CD4-positive, alpha-beta T cell (primary cell): ENCODE measurements around the gene NCBP2. TPM values are rescaled to one million over a fixed set of nuclear protein-coding genes. Genes with fewer than 3 reads are reported as not detected.

Experiments
- ATAC-seq: fragments of 200-7000 bp; cut with Tn5 transposase; one replicate; pipeline ENCODE4 v1.10.0; 2022; ENCODE audit warnings: mild to moderate bottlenecking; ENCODE audit not compliant: poor library complexity
- CTCF ChIA-PET: fragments of 350-600 bp; sonication (Branson Sonifier 250); formaldehyde crosslinking; loops from one replicate; lab custom pipeline; 2021; ENCODE audit warnings: antibody characterized with exemption, inconsistent platforms; lab: Charles Lee
- POLR2A ChIA-PET: fragments of 350-600 bp; sonication (Branson Sonifier 250); formaldehyde crosslinking; loops from one replicate; lab custom pipeline; 2021; ENCODE audit warnings: antibody characterized with exemption, inconsistent platforms; lab: Charles Lee
- DNase-seq, 14 experiments: peaks; one replicate each; pipeline ENCODE4 v3.0.0-alpha.2; 2013 to 2020; ENCODE audit warnings: mixed read lengths in 2 of 14
- H3K27ac ChIP-seq, 2 donors: one replicate each; pipeline versions ENCODE4 v1.5.1 to v1.7.0; 2013; ENCODE audit warnings: low read length in 2 of 2, low read depth in 1 of 2, mild to moderate bottlenecking in 1 of 2
- H3K27me3 ChIP-seq, 2 experiments: 1 replicate in 1 of 2; 2 replicates in 1 of 2; pipeline versions ENCODE4 v1.6.1 to v1.7.0; 2013; ENCODE audit warnings: low read length in 2 of 2, control low read depth in 1 of 2, mild to moderate bottlenecking in 1 of 2, moderate library complexity in 1 of 2; ENCODE audit not compliant: insufficient read depth in 2 of 2, control insufficient read depth in 1 of 2
- H3K36me3 ChIP-seq: one replicate; pipeline ENCODE4 v1.6.1; 2013; ENCODE audit warnings: low read length, control low read depth; ENCODE audit not compliant: insufficient read depth
- H3K4me1 ChIP-seq: one replicate; pipeline ENCODE4 v1.6.1; 2013; ENCODE audit warnings: low read length, control low read depth; ENCODE audit not compliant: insufficient read depth
- H3K4me3 ChIP-seq: one replicate; pipeline ENCODE4 v1.5.1; 2013; ENCODE audit warnings: mild to moderate bottlenecking, low read length, moderate library complexity
- H3K9me3 ChIP-seq, 2 experiments: 1 replicate in 1 of 2; 2 replicates in 1 of 2; pipeline versions ENCODE4 v1.6.1 to v1.7.0; 2013; ENCODE audit warnings: low read length in 2 of 2, mild to moderate bottlenecking in 2 of 2, control low read depth in 1 of 2, moderate library complexity in 1 of 2; ENCODE audit not compliant: control insufficient read depth in 1 of 2, insufficient read depth in 1 of 2
- H3K27ac Mint-ChIP-seq: one replicate; pipeline ENCODE4 v1.8.0; 2020; ENCODE audit warnings: mixed read lengths
- H3K27me3 Mint-ChIP-seq: one replicate; pipeline ENCODE4 v1.8.0; 2021; ENCODE audit warnings: mixed read lengths
- H3K36me3 Mint-ChIP-seq: one replicate; pipeline ENCODE4 v1.8.0; 2021; ENCODE audit warnings: low read depth, mixed read lengths
- H3K4me1 Mint-ChIP-seq: one replicate; pipeline ENCODE4 v1.8.0; 2021; ENCODE audit warnings: low read depth, mixed read lengths
- H3K4me3 Mint-ChIP-seq: one replicate; pipeline ENCODE4 v1.8.0; 2020; ENCODE audit warnings: mild to moderate bottlenecking, mixed read lengths
- H3K9me3 Mint-ChIP-seq: one replicate; pipeline ENCODE4 v1.8.0; 2020; ENCODE audit warnings: mixed read lengths
- intact Hi-C, 2 experiments: fragments of 100-400 bp; cut with DNase I in 1 of 2; cut with micrococcal nuclease in 1 of 2; formaldehyde crosslinking; loops; one replicate each; pipeline versions ENCODE4 v1.15.1 to v1.9.0; 2023 to 2025; cut with DNase I, micrococcal nuclease
- total RNA-seq, 174 experiments: library from RNA in 2 of 174; stranded (reverse) in 2 of 174; gene quantifications; one replicate each; pipeline ENCODE4 v1.2.3 and lab custom pipeline; 2021 to 2026
- TF ChIP-seq, protein P1 (sequence below): fragments of 200-600 bp; IDR thresholded peaks from one replicate; pipeline ENCODE4 v1.8.0; 2022; ENCODE audit warnings: antibody characterized with exemption, mild to moderate bottlenecking

The NCBP2 gene
- total RNA-seq, 2 experiments from 2014 or later: 41.4 to 44.6 TPM

- Mint-ChIP-seq H3K4me3 (no peak overlapping the region), H3K27ac (no peak overlapping the region), H3K4me1 (peaks cover 35% of the 10 kb centered on the region), H3K27me3 (no peaks in the 10 kb centered on the region), H3K36me3 (peaks cover 55% of the 10 kb centered on the region), H3K9me3 (no peaks in the 10 kb centered on the region)
- no peak for DNase-seq
- intact Hi-C loops: no loop called here
- Histone ChIP-seq H3K27ac (no peak overlapping the region), H3K27me3 (no peaks in the 10 kb centered on the region), H3K4me1 (no peaks in the 10 kb centered on the region), H3K4me3 (no peak overlapping the region), H3K9me3 (peaks cover 0 to 4% of the 10 kb centered on the region in 2 experiments), H3K36me3 (peaks cover 18% of the 10 kb centered on the region)
- TF ChIP-seq, protein P1, sequence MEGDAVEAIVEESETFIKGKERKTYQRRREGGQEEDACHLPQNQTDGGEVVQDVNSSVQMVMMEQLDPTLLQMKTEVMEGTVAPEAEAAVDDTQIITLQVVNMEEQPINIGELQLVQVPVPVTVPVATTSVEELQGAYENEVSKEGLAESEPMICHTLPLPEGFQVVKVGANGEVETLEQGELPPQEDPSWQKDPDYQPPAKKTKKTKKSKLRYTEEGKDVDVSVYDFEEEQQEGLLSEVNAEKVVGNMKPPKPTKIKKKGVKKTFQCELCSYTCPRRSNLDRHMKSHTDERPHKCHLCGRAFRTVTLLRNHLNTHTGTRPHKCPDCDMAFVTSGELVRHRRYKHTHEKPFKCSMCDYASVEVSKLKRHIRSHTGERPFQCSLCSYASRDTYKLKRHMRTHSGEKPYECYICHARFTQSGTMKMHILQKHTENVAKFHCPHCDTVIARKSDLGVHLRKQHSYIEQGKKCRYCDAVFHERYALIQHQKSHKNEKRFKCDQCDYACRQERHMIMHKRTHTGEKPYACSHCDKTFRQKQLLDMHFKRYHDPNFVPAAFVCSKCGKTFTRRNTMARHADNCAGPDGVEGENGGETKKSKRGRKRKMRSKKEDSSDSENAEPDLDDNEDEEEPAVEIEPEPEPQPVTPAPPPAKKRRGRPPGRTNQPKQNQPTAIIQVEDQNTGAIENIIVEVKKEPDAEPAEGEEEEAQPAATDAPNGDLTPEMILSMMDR: no peak
- POLR2A ChIA-PET: no interaction called here
- ATAC-seq: no peak
- CTCF ChIA-PET: no interaction called here
Observed at GRCh38 chr3:196894557-196895295, 47.6 kb downstream of the NCBP2 start.

- peaks cover 73% of the 10 kb centered on the region for H3K36me3 Mint-ChIP-seq
- H3K9me3 Mint-ChIP-seq: no peaks in the 10 kb centered on the region
- intact Hi-C loops: no loop called here
- Histone ChIP-seq H3K27ac (no peak overlapping the region), H3K36me3 (peaks cover 35% of the 10 kb centered on the region), H3K27me3 (no peaks in the 10 kb centered on the region), H3K4me1 (no peaks in the 10 kb centered on the region), H3K4me3 (no peak overlapping the region), H3K9me3 (no peaks in the 10 kb centered on the region)
- TF ChIP-seq, protein P1: no peak
- DNase-seq (no peak), ATAC-seq (no peak)
- no peak overlapping the region for H3K27ac Mint-ChIP-seq
- H3K27me3 Mint-ChIP-seq: no peaks in the 10 kb centered on the region
- ChIA-PET CTCF (no interaction called here), POLR2A (interaction anchor here (1.2 kb wide), 1 partner anchor 22 kb away, joined by 3 read pairs; the partner anchor contains the start of gene SENP5)
- H3K4me3 Mint-ChIP-seq: no peak overlapping the region
- peaks cover 37% of the 10 kb centered on the region for H3K4me1 Mint-ChIP-seq
Observed at GRCh38 chr3:196889844-196890708, 52.3 kb downstream of the NCBP2 start.

DNA sequence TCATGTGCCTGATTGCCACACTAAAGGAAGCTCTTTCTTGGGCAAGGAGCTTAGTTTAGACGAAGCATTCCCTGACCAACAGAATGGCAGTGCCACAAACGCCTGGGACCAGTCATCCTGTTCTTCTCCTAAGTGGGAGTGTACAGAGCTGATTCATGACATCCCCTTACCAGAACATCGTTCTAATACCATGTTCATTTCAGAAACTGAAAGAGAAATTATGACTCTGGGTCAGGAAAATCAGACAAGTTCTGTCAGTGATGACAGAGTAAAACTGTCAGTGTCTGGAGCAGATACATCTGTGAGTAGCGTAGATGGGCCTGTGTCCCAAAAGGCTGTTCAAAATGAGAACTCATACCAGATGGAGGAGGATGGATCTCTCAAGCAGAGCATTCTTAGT is 56.2 kb downstream of the NCBP2 start:
- Mint-ChIP-seq H3K27ac (no peak overlapping the region), H3K27me3 (no peaks in the 10 kb centered on the region), H3K36me3 (peaks cover 71% of the 10 kb centered on the region), H3K9me3 (no peaks in the 10 kb centered on the region), H3K4me3 (no peak overlapping the region), H3K4me1 (peaks cover 43% of the 10 kb centered on the region)
- no peak for DNase-seq
- Histone ChIP-seq H3K36me3 (peaks cover 38% of the 10 kb centered on the region), H3K4me1 (no peaks in the 10 kb centered on the region), H3K27me3 (no peaks in the 10 kb centered on the region), H3K4me3 (no peak overlapping the region), H3K27ac (no peak overlapping the region), H3K9me3 (no peaks in the 10 kb centered on the region)
- ChIA-PET CTCF (no interaction called here), POLR2A (interaction anchor here (2.1 kb wide), 1 partner anchor 18 kb away, joined by 6 read pairs; the partner anchor contains the start of gene SENP5)
- intact Hi-C loops: no loop called here
- ATAC-seq: no peak
- TF ChIP-seq, protein P1: no peak

Other genes with a start within 250 kb of the NCBP2 start
- gene CEP19, start 230.3 kb downstream of the NCBP2 start, total RNA-seq: under 1 TPM; 0.36 to 0.64 TPM
- gene PIGX, start 230.2 kb downstream of the NCBP2 start, total RNA-seq: 10 to 100 TPM; 13.3 to 13.9 TPM
- gene PAK2, start 202.7 kb downstream of the NCBP2 start, total RNA-seq: 10 to 100 TPM; 36.2 to 41.7 TPM
- gene SENP5, start 74.6 kb downstream of the NCBP2 start, total RNA-seq: 10 to 100 TPM; 62.7 to 64.7 TPM
- gene PIGZ, start 26.3 kb upstream of the NCBP2 start, total RNA-seq: under 1 TPM; 0.33 to 0.61 TPM
- 1 to 10 TPM in 1 of 2 experiments, under 1 TPM in 1; 0.89 to 1.2 TPM for gene MELTF, start 87.3 kb upstream of the NCBP2 start, total RNA-seq